Measurements from ENCODE around the gene LPIN1.

DNA sequence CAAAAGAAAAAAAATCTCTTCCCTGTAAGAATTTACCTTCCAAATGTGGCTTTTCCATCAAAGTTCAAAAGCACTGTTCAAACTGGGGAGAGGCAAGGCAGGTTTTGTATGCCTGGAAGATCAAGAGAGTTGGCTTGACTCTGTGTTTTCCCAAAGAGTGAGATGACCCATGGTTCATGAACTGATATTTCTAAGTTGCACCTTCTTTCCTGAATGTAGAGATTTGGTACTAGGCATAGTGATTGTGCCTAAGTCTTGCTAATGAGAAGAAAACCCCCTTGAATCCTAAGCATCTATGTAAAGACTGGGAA lies 23.4 kb upstream of the LPIN1 start:
- no peak for TF ChIP-seq ZNF274 (IDR thresholded peaks at IDR 0.05; ENCODE audit: borderline replicate concordance, extremely low read depth, low read length)
- no peak for TF ChIP-seq ASH2L (IDR thresholded peaks at IDR 0.05; ENCODE audit: low read length)

All from H1 (cell line).